Testis (tissue), 3 donors: ENCODE data around the gene ISCU. TPM values are rescaled to one million over a fixed set of nuclear protein-coding genes. Genes with fewer than 3 reads are reported as not detected.

Source experiments
- DNase-seq: peaks from one replicate; pipeline ENCODE4 v3.0.0-alpha.2; 2019
- H3K27ac ChIP-seq, 2 donors: fragments of 200-600 bp; sonication (generic); one replicate each; pipeline ENCODE4 v1.5.1; 2019
- H3K27me3 ChIP-seq: fragments of 200-600 bp; sonication (generic); one replicate; pipeline ENCODE4 v1.5.1; 2019
- H3K36me3 ChIP-seq: fragments of 200-600 bp; sonication (generic); one replicate; pipeline ENCODE4 v1.5.1; 2017; ENCODE audit warnings: low read depth; ENCODE audit errors: missing control alignments
- H3K4me1 ChIP-seq: fragments of 200-600 bp; sonication (generic); one replicate; pipeline ENCODE4 v1.5.1; 2019
- H3K4me3 ChIP-seq, 2 donors: fragments of 200-600 bp; sonication (generic); one replicate each; pipeline ENCODE4 v1.5.1; 2017 to 2019
- H3K9me3 ChIP-seq: fragments of 200-600 bp; sonication (generic); one replicate; pipeline ENCODE4 v1.5.1; 2017
- CTCF ChIP-seq, 3 experiments: fragments of 450-650 bp in 2 of 3; fragments of 200-600 bp in 1 of 3; sonication (generic) in 1 of 3; IDR thresholded peaks; one replicate each; pipeline ENCODE4 v1.5.1; 2016 to 2019; ENCODE audit warnings: antibody characterized with exemption in 3 of 3, mild to moderate bottlenecking in 2 of 3, moderate library complexity in 1 of 3
- POLR2A ChIP-seq: fragments of 450-650 bp; IDR thresholded peaks from one replicate; pipeline ENCODE4 v1.6.1; 2017; ENCODE audit warnings: antibody characterized with exemption, mild to moderate bottlenecking, moderate library complexity
- WGBS, 2 donors: methylation state at CpG; one replicate each; pipeline ENCODE4 v1.1.5; 2018; 5-methylcytosine and 5-hydroxymethylcytosine counted together
- intact Hi-C: fragments of 100-400 bp; cut with DNase I; formaldehyde crosslinking; loops from one replicate; pipeline ENCODE4 v1.15.1; 2023; ENCODE audit warnings: low total_unique reads
- polyA plus RNA-seq: library from polyadenylated mRNA; stranded (reverse); fragments of 350-450 nt; fragmentation: Illumina TruSeq; extraction: RNeasy Lipid Tissue Mini Kit (QIAGEN cat#74804); gene quantifications from one replicate; pipeline ENCODE4 v1.2.3, GENCODE V29; 2014; ENCODE audit warnings: low read depth, low replicate concordance; ENCODE audit not compliant: insufficient read depth
- total RNA-seq, 2 donors: library from RNA; depleted of rRNA; stranded (reverse); fragments of >200 nt; gene quantifications; one replicate each; pipeline ENCODE4 v1.2.3, GENCODE V29; 2016

Gene ISCU
- total and polyA plus RNA-seq, 3 donors from 2014 or later, result 217 to 238 (median 221) TPM

DNA sequence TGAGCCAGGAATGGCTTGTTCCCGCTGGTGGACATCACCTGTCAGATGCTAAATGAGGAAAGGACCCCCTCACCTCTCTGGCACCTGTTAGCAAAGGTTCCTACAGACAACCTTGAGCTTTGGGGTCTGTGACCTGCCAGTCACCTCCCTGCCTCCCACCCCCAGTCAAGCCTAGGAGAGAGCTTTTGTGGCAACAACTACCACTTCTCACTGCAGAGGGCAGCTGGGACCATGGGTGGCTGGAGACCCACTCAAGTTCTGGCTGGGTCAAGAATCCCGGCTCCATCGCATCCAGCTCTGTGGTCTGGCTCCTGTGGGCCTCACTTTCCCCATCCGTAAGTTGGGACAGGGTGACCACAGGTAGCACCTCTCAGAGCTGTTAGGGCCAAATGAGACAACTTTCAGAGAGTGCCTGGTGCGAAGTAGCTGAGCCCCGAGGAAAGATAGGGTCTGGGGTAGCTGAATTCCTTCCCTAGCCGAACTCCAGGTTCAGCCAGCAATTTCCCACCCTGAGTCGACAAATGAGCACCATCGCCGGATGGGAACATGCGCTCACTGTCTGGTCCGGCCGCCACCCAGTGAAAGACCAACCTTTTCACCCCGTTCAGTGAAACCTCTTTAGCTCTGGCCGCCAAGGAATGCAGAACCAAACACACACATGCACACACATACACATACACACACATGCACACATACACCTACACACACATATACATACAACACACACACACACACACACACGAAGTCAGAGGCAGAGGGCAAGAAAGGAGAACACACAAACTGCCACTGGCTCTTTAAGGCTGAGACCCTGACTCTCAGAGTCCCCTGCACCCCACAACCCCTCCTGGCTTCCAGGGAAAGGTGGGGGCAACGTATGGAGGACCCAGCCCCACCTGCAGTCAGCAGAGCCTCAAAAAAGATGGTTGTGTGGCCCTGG is 33.6 kb downstream of the ISCU start:
- Histone ChIP-seq H3K4me3 (no peak overlapping the region), H3K9me3 (no peaks in the 10 kb centered on the region), H3K27me3 (no peaks in the 10 kb centered on the region), H3K27ac (peak overlapping the region; percentile 0 to 56), H3K36me3 (no peaks in the 10 kb centered on the region), H3K4me1 (no peaks in the 10 kb centered on the region)
- WGBS, 2 donors, result 66 to 80% methylated on average over 17 of the region's 17 CpGs
- TF ChIP-seq POLR2A, result no peak
- no peak for TF ChIP-seq CTCF (IDR thresholded peaks at IDR 0.05)
- DNase-seq, result no peak
- intact Hi-C loops, result no loop called here

DNA sequence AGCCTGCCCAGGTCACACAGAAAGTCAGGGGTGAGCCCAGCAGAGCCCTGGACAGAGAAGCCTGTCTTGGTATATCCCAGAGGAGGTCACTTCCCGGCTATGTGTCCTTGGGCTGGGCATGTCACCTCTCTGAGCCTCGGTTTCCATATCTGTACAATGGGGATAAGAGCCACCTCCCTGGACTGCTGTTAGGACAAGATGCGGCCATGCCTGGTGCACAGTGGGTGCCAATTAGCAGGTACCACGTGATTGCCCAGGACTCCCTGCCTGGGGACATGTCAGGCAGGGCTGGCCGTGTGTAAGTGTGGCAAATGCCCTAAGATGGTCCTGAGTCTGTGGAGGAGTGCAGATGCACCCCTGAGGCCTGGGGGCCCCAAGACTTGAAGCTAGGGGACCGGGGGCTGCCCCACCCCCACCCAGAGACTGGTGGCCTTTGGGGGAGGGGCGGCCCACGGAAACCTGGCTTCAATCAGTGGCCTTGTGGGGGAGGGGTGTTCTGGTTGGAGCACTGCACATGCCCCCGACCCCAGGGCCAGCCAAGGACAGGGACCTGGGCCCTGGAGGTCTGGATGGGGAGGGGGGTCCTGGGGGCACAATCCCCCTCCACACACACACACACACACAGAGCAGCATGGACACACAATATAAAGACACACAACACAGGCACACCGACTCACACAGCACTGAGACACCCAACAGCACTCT is 34.6 kb downstream of the ISCU start:
- no peak for DNase-seq
- WGBS, 2 donors, result 62 to 74% methylated on average over 3 to 10 of the region's 10 CpGs
- Histone ChIP-seq H3K4me3 (peak overlapping the region in 1 of 2 donors; percentile 21), H3K4me1 (no peaks in the 10 kb centered on the region), H3K9me3 (no peaks in the 10 kb centered on the region), H3K36me3 (no peaks in the 10 kb centered on the region), H3K27me3 (no peaks in the 10 kb centered on the region), H3K27ac (peak overlapping the region in 1 of 2 donors; percentile 0)
- TF ChIP-seq CTCF (IDR thresholded peaks at IDR 0.05) (no peak), POLR2A (no peak)
- intact Hi-C loops, result no loop called here

DNA sequence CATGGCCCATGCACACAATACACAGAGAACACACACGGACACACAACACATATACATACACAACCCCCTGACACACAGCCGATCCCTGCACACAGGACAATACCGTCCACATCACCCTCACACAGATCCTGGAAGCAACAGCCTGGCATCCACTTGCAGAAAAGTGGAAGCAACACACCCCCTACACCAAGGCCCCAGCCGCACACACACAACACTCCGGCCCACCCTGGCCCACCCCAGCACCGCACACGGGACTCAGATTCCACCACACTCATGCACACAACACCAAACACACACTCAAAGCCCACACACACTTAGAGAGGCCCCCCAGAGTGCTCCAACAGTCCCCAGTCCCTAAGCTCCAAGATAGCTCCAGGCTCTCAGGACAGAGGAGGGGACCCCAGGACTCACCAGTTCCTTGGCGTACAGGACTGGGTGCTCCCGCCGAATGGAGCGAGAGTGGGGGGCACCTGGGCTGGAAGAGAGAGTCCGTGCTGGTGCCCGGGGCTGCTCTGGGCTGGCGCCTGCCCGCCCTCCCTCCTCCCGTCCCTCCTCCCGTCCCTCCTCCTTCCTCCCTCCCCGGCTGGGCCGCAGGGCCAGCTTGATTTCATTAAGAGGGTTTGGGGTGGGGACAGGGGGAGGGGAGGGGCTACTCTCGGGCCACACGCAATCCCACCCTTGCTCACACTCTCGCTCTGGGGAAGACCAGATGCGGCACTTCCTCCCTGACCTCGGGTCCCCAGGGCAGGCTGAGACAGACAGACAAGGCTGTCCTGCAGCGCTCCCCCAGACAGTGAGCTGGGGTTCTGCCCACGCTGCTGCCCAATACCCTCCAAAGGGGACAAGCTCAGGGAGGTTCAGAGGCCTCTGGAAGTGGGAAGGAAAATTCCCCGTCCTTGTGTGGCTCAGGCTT is 35.4 kb downstream of the ISCU start, which contains the start of gene TMEM119:
TSS of gene TMEM119 (minus strand) at position 526 of the 913 bp plus-strand sequence. CDS start 5,701 bp downstream, outside the sequence.
- TF ChIP-seq CTCF (IDR thresholded peaks at IDR 0.05) (no peak), POLR2A (no peak)
- intact Hi-C loops, result no loop called here
- peak within 1 kb of the TSS; percentile 13 to 21 for H3K4me3 ChIP-seq
- no peaks in the 10 kb centered on the region for H3K27me3 ChIP-seq
- H3K9me3 ChIP-seq, result no peaks in the 10 kb centered on the region
- 46 to 90% methylated on average over 2 to 26 of the region's 27 CpGs for WGBS, 2 donors
- DNase-seq, result no peak
- H3K27ac ChIP-seq, result peak within 1 kb of the TSS; percentile 19 to 50
- no peaks in the 10 kb centered on the region for H3K36me3 ChIP-seq
- no peaks in the 10 kb centered on the region for H3K4me1 ChIP-seq

DNA sequence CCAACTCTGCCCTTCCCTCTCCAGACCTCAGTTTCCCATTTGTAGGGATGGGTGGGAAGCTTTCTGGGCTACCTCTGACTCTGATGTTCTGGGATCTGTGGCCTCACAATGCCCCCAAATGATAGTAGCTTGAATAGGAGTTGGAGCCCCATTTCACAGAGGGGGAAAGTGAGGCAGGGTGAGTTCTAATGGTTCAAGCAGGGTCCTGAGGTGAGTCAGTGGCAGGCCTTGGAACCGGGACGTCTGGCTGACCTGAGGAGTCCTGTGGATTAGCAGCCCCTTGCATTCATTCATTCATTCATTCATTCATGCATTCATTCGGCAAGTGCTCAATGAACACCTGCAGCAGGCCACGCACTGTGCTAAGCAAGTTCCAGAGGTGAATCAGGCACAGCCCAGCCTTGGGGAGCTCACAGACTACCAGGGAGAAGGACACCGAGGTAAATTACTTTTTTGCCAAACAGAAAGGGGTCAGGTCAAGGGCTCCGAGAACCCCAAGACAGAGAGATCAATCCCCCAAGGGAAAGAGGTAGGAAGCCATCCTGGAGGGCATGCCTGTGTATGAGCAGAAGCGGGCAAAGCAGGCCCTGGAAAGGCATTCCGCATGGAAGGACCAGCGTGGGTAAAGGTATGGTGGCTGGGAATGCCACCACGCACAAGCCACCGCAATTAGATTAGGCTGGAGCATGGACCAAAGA is 36.3 kb downstream of the ISCU start:
- Histone ChIP-seq H3K4me1 (no peaks in the 10 kb centered on the region), H3K4me3 (no peak overlapping the region), H3K27me3 (no peaks in the 10 kb centered on the region), H3K9me3 (no peaks in the 10 kb centered on the region), H3K27ac (no peak overlapping the region), H3K36me3 (no peaks in the 10 kb centered on the region)
- intact Hi-C loops, result no loop called here
- DNase-seq, result no peak
- TF ChIP-seq POLR2A (no peak), CTCF (IDR thresholded peaks at IDR 0.05) (no peak)
- 89 to 93% methylated on average over 11 of the region's 11 CpGs for WGBS, 2 donors
